Hematopoietic multipotent progenitor cell treated with erythropoietin and hydrocortisone succinate and interleukin-3 and kit ligand, for 17 days (in vitro differentiated cells): ENCODE data around the gene TRIM9.

Experiments used
- DNase-seq: peaks from one replicate; pipeline ENCODE4 v3.0.0-alpha.2; 2015; ENCODE audit warnings: low spot score

TRIM9 gene

DNA sequence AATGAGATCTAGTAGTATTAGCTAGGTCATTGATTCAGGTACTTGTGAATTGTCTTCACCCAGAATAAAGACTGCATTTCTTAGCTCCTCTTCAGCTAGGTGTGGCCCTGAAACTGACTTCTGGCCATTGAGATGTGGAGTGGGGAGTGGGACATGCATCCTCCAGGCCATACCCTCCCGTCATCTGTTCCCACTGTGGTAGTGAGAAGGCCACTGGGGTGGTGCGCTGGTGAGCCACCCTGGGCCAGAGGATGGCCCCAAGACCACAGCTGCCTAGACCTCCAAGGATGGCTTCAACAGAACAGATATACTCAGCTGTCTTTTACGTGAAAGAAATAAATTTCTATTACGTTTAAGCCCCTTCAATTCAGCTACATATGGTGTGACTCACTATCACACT is 36.5 kb downstream of the TRIM9 start:
- DNase-seq: no peak

DNA sequence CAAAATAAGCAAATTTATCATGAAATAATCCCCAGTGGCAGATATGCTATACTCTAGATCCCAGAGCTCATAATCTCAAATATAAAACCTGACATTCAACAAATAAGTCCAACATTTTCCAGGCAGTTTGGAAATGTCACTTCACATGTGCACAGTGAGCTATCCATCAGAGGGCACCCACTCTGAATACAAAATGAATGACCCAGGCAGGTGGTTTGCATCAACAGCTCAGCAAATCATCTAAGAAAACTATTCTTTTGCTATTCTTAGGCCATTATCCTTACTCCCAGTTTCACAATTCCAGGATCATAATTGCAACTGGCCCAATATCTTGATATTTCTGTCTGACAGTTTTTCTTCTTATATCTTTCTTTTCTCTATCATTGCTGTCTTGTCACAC is 38.5 kb downstream of the TRIM9 start:
- no peak for DNase-seq

DNA sequence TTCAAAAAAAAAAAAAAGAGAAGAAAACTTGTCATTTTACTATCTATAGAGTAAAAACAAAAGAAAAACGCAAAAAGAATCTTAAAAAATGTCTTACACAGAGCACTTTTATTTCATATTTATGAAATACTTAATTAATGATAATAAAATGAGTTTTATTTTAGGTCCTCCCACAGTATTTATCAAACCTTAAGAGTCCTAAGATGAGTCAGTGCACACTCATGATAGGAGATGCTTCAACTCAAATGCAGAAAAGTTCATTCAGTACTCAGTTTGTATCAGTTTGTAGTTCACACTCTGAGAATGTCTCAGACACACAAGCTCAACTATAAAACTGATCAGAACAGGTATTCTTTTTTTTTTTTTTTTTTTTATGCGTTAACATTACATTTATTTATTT is 41.7 kb downstream of the TRIM9 start:
- DNase-seq: no peak

DNA sequence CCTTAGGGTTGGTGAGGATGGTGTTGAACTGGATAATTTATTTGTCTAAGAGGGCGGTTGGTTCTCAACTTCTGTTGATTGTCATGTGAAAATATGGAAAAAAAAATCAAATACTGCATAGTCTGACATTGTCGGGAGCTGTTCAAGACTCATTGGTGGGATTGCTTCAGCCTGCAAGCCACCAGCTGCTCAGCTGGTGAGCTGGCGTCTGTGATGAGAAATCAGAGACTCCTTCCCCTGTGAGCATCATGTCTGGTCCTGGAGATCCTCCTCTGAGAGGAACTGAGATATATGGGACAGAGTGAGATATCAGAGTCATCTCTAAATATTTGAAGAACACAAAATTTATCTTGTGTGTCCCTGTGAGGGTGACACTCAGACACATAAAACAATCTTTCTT is 49.9 kb downstream of the TRIM9 start:
- DNase-seq: no peak

DNA sequence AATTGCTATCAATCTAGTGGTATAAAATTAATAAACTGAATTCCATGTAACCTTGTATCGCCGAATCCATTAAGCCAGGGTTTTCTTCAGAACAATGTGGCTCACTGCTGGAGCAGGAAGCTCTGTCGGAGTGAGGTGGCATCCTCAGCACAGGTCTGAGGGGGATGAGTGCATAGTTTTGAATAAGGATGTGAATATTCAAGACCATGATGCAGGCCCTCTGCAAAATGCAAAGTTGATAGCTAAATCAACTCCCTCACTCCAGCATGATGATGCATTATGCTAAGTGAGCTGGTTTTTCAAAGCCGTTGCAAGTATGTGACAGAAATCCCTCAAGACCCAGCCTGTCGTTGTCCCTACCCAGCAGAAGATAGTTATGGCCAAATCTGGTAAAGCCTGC is 53.0 kb downstream of the TRIM9 start:
- no peak for DNase-seq

DNA sequence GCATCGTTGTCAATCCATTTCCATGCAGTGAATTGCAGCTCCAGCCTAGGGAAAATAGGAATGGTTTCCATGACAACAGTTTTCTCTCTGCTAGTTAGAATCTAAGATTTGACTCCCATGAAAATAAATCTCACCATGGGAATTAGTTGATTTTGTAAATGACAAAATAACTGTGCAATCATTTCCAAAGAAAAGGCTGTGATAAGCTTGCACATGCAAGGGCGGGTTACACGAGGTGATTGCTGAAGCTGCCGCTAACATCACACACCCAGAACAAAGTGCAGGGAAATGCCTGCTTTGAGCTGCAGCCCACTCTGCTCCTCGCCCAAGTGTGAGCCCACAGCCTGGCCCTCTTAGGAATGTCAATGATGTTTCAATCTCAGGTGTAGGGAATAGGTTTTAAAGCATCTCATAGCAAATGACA is 53.8 kb downstream of the TRIM9 start:
- no peak for DNase-seq

DNA sequence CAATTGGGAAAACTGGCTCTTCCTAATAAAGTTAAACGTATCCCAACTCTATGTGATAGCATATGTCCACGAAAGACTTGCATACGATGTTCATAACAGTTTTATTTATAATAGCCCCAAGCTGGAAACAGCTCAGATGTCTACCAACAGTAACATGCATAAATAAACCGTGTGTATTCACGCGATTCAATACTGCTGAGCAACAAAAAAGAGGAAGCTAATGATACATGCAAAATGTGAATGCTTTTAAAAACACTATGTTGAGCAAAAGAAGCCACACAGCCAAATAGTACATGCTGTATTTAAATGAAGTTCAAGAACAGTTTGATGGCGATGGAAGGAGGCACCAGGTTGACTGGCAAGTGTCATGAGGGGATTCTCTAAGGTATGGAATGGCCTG is 55.7 kb downstream of the TRIM9 start:
- no peak for DNase-seq

DNA sequence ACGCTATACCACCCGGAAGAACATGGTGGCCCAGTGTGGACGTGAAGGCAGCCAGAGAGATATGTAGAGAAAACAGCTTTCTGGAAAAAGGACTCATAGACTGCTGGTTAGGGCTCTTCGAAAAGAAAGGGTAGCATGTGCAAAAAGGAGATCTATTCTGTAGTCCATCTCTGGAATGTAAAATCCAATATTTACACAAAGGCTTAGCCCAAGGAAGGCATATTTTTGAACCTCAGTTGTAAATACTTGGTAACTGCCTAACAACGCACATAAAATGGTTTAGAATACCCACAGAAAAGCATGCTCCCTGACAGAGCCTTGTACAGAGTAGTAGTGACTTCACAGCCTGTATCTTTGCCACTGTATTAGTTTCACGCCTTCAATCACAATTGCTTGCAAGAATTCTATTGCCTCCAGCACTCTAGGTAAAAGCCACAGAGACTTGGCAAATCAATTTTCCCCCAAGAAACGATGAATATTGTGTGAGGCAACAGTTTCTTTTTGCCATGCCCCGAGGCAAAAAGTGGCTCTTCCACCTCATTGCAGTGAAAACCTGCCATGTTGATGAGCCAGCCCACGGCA is 59.2 kb downstream of the TRIM9 start:
- DNase-seq: no peak

DNA sequence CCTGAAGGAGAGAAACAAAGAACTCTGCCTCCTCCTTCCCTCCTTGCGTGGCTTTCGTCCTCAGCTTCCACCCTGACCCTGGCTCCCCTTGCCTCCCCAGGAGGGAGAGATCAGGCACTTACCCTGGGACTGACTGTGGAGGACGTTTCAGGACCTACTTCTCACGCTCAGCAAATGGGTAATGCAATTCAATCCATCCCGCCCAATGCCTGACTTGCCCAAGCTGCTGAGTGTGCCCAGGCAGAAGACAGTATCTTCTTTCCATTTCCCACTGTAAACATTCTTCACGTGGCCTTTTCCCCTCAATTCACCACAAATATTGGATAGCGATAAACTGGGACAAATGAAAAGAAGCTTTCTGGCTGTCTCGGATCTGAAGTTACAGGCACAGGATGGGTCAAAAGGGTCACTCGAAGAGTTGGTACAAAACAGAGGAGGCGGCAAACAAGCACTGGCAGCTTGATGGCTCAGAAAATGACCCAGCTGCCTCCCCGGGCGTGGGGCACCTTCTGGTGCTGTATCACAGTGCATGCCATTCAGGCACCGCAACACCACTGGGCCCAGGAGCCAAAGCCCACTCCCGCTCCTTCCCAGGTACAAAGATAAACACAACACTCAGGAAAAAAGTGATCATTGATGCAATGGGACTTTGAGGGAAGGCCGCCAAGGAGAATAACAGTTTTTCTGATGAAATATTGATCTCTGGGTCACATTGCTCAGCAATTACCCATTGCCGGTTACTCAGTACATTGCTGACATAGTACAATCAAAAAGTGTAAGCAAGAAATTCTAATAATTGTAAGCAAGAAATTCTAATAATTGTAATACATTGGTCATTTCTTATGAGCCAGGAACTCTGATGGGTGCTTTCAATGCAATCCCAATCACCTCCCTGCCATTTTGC is 65.8 kb downstream of the TRIM9 start:
- DNase-seq: no peak

DNA sequence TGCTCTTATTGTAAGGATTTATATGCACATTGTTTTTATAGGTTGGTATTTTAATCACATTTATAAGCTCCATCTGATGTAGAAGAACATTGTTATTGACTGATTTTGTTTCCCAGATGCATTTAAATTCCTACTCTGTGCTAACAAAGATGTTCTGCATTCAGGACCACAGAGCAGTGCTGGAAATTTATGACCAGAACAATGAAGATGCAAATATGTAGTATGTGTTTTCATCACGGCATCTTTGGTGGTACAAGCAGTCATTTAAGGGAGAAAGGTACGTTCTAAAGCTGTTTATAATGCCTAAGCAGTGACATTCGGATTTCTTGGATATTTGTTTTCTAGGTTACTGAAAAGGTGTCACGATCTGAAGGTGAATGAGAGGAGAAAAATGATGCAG is 66.5 kb downstream of the TRIM9 start:
- no peak for DNase-seq

DNA sequence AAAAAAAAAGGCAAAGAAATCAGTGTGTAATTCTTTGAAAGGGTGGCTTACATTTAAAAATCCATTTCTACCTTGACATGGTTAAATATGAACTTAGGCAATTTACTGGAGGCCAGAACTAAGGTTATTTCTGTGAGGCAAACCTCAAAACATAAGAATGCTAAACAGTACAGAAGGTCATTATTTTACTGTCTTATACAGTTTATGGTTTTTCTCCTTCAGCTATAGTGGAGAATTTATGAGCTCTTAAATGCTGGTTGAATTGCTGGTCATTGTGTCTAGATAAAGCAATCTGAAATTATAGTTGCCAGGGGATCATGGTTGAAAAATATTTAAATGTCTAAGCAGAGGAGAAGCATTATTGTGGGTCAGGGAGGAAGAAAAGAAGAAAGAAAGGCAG is 70.5 kb downstream of the TRIM9 start:
- DNase-seq: no peak

DNA sequence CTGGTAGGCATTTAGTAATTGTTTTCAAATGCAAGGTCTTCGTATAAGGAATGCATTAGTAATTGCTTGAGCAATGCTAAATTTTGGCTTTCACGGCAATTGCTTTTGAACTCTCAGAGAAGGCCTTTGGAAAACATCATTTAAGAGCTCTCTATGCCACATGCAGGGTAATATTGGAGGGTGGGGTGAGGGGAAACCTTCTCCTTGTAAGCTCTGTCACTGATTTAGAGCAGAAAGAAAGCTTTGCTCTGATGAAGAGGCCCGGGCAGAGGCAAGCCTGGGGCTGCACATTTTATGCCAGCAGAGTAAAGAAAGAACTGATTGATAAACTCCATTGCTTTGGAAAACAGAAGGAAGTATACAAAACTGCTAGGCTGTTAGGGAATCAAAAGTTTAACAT is 70.9 kb downstream of the TRIM9 start:
- DNase-seq: no peak

DNA sequence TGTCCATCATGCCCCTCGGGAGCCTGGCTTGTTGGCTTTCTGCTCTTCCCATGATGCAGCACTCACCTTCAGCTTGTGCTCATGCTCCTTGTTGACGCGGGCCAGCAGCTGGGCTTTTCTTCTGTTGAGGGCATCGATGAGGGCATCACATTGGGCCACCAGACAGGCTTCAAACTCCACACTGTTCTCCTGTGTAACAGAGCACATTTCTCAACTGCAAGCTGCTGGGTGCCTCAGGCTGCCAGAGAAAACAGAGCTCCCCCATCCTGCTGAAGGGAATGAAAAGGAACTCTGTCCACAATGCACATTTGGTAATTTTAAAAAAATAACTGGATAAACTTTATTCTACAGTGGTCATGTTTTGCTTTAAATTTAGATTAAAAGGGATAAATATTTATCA is 72.1 kb downstream of the TRIM9 start:
- DNase-seq: no peak

DNA sequence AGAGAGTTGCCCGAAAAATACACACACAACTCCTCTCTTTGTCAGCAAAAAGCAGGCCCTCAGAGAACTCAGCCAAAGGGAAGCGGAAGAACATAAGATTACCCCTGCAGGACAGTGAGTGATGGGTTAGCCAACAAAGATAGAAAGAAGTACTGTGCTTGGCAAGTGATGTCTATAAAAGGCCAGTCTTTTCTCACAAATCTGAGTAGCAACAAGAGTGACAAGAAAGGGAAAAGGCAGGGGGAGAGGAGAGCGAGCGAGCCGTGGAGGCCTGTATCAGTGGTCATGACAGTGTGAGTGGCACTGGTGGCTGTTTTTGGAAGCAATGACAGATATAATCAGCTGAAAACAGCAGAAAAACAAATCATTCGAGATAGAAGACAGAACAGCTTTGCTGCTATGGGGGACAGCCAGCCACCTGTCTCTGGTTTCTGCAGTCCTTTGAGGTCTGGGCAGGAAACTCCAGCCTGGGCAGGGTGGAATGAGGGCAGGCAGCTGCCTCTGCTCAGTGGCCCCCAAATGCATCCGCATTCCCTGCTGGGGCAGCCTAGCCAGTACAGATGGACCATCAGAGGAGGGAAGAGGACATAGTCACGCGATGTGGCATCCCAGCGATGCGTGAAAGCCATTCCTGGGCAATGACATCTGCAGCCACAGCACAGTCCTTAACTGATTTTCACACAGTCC is 74.7 kb downstream of the TRIM9 start:
- DNase-seq: no peak

DNA sequence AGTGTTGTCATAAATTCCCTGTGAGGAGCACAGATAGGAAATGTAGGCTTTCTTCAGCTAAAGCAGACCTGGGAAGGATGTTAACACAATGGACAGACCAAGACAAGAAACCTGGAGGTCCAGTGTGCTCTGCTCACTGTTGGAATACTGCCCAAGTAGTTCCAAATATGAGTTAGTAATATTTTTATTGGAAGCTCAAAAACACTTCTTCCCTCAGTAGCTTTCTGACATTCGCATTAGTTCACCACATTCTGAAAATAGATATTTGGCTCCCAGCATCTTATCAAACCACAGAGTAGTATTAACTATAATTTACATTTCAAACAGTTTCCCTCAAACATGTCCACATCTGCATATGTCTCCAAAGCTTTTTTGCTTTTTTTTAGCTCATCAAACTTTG is 75.8 kb downstream of the TRIM9 start:
- DNase-seq: no peak

DNA sequence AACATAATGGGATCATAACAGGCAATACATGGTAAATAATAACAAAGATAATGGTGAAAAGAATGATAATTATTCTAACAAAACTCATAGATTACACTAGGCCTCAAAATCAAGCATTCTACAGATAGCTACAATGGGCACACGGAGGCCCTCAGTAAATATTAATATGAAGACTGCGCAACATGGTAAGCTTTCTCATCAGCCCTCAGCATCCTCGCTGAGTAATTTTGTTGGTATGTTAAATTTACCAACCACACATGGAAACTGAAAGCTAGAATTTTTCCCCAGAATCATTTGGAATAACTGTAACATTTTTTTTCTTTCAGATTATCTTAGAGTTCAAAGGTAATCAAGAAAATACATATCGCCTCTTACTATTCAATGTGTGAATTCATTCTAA is 76.4 kb downstream of the TRIM9 start:
- no peak for DNase-seq

DNA sequence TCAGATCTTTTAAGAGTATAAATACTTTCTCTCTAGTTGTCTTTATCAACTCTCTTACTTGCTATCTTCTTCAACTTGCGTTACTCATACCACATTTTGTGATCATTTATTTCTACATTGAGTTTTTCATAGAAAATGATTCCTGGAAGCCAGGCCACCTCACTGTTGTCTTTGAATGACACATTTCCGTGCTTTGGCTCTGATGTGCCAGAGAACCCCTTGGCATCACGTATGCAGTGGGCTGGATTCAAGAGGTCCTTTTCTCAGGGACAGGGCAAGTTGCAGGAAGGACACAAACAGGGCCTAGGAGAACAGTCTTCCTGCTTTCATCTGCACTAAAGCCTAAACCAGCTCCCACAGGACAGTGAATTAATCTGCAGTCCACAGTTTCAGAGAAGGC is 80.3 kb downstream of the TRIM9 start:
- DNase-seq: no peak

DNA sequence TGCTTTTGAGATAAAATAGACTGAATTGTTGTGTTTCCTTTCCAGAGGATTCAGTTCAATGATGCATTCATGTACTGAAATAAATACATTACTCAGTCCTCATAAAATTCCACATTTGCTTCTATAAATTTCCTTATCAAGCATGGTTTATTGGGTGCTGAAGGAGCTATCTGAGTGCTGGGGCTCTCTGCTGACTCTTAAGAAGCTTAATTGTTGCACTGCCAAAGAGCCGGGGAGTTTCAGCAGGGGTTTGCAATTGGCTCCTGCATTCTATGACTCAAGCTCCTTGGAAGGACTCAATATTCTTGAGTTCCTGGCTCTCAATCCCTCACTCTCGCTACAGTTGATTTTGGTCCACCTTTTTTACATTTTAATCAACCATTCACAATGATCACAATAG is 80.8 kb downstream of the TRIM9 start:
- DNase-seq: no peak

DNA sequence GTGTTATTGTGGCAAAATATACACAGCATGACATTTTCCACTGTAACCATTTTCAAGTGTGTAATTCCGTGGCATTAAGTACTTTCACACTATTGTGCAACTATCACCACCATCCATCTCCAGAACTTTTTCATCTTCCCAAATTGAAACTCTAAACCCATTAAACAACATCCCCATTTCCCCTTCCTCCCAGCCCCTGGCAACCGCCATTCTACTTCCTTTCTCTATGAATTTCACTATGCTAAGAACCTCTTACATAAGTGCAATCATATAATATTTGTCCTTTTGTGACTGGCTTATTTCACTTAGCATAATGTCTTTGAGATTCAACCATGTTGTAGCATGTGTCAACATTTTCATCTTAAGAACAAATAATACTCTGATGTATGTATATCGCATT is 82.8 kb downstream of the TRIM9 start:
- no peak for DNase-seq

DNA sequence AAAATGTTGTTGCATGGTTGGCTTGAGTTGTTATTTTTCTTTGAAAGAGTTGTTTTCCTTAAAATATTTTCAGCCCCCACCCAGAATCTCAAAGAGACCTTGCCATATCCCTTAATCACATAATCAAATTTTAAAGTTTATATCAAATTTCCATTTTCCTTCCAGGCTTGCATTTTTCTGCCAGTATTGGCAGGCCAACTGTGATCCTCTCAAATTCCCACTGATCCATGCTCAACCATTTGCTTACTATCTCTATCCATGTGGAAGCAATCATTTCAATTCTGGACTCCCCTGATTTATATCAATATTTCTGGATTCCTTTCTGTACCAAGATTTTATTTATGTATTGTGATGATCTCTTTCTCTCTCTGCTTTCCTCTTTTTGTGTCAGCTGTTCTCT is 86.5 kb downstream of the TRIM9 start:
- no peak for DNase-seq

DNA sequence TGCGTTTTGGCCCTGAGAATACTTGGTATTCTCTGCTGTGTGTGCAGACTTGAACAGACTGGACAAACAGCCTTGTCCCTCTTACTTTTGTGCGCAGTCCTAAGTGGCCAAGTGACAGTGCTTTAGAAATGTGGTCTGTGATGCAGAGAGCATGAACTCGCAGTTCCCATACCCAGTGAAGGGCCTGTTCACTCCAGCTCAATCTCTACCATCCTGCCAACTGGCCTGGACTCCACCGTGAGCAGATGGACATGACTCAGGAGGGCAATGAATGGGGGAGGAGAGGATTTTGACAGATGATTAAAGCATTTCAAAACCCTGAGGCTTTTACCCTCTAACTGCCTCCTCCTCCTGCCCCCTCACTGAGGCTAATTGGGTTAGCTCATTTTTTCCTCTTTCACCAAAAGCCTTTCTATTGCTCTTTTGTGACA is 88.1 kb downstream of the TRIM9 start:
- no peak for DNase-seq

DNA sequence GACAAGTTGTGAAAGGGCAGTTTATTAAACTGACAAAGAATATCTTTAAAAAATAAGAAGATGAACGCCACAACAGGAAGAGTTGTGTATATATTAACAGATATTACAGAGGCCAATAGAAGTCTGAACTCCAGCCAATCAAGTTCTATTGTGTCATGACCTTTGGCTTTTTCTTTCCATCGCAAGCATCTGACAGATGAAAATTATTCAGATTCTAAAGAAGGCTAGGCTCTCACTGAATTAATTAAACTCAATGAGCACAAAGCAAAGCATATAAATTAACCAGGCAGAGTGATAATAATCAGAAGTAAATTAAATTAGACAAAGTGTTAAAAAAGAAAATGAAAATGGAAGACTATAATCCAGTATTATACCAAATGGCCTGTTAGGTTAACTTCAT is 88.6 kb downstream of the TRIM9 start:
- no peak for DNase-seq

DNA sequence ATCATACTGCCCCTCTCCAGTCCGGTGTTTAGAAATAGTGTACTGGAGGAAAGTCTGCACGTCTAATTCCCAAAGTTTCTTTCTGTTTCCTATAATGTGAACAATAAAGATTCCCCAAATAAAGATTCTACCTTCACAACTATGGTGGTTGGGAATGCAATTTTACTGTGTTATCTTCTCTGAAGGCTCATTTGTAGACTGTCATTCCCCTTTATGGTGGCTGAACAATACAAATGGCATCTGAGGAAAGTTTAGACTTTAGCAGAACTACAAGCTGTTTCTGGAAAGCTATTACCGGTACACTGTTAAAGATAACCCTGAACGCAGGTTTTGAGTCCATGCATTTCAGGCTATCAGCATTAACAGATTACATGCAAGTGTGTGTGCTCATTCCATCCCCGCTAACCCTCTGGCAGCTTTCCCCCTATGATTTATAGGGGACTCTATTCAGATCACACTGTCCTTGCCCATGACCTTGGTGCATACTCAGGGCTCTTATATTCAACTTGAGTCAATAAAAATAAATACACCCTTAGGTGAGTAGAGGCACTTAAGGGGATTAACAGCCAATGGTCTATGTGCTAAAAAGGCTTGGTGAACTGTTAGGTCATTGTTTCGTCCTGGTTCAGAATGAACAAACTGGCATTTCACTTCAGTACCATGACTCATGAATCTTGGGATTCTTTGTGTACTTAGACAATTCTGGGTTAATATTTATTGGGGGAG is 89.9 kb downstream of the TRIM9 start:
- DNase-seq: no peak
